PC-9 (cell line): Measurements from ENCODE around the gene TMED4.

Experiments
- EZH2 ChIP-seq: fragments of 200-600 bp; sonication (generic); IDR thresholded peaks from 2 replicates; pipeline ENCODE4 v1.8.0; 2017; ENCODE audit warnings: antibody characterized with exemption, low read depth
- TF ChIP-seq, protein P1 (sequence below): fragments of 200-600 bp; sonication (generic); conservative IDR thresholded peaks from 2 replicates; pipeline ENCODE4 v1.6.1; 2017; ENCODE audit warnings: mixed run types, antibody characterized with exemption, mild to moderate bottlenecking, moderate library complexity

GRCh38 chr7:44568771-44569560 lies 13.1 kb downstream of the TMED4 start:
- TF ChIP-seq, protein P1, sequence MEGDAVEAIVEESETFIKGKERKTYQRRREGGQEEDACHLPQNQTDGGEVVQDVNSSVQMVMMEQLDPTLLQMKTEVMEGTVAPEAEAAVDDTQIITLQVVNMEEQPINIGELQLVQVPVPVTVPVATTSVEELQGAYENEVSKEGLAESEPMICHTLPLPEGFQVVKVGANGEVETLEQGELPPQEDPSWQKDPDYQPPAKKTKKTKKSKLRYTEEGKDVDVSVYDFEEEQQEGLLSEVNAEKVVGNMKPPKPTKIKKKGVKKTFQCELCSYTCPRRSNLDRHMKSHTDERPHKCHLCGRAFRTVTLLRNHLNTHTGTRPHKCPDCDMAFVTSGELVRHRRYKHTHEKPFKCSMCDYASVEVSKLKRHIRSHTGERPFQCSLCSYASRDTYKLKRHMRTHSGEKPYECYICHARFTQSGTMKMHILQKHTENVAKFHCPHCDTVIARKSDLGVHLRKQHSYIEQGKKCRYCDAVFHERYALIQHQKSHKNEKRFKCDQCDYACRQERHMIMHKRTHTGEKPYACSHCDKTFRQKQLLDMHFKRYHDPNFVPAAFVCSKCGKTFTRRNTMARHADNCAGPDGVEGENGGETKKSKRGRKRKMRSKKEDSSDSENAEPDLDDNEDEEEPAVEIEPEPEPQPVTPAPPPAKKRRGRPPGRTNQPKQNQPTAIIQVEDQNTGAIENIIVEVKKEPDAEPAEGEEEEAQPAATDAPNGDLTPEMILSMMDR = no peak
- no peak for TF ChIP-seq EZH2
